Brain microvascular endothelial cell (primary cell): ENCODE results near the gene DTD2.

Source experiments
- DNase-seq: peaks from one replicate; pipeline ENCODE4 v3.0.0-alpha.2; 2020
- H3K27ac ChIP-seq: fragments of 250-450 bp; sonication (Bioruptor Pico); 2 replicates; pipeline ENCODE4 v1.5.1; 2020; ENCODE audit warnings: mild to moderate bottlenecking, moderate library complexity
- H3K27me3 ChIP-seq: fragments of 250-450 bp; sonication (Bioruptor Pico); replicated peaks from 2 replicates; pipeline ENCODE4 v1.5.1; 2020; ENCODE audit warnings: mild to moderate bottlenecking
- H3K36me3 ChIP-seq: fragments of 250-450 bp; sonication (Bioruptor Pico); replicated peaks from 2 replicates; pipeline ENCODE4 v1.5.1; 2020; ENCODE audit warnings: mild to moderate bottlenecking
- H3K4me3 ChIP-seq: 2 replicates; pipeline ENCODE4 v1.5.1; 2011; ENCODE audit warnings: low read depth, mild to moderate bottlenecking, control low read depth, low read length, moderate library complexity
- in situ Hi-C: cut with HindIII; loops from 2 replicates; pipeline ENCODE4 v1.10.0; 2017; ENCODE audit warnings: low sequenced_read_pairs, low pct_ligation_motif_present
- TF ChIP-seq, protein P1 (sequence below): IDR thresholded peaks from 2 replicates; pipeline ENCODE4 v1.5.1; 2011; ENCODE audit warnings: low read depth, mild to moderate bottlenecking, moderate library complexity, low read length, control low read depth, inconsistent platforms; ENCODE audit errors: missing control alignments

Gene DTD2

DNA sequence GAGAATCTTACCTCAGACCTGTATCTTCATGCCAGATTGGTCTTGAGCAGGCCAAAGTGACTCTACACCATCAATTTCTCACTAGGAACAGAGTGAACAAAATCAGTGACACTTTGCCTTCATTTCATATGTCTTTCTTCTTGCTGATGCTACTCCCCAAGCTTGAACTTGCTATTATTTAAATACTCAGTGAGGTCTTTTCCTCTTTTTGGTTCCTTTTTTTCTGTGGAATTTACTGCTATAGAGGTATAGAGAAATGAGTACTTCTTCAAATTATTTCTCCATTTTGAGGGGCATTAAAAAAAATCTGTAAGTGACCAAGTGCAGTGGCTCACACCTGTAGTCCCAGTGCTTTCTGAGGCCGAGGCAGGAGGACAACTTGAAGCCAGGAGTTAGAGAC is 30.6 kb upstream of the DTD2 start, which contains the start of gene GPR33:
Gene GPR33 (minus strand): TSS at position 154 of the 400 bp plus-strand sequence. CDS start 4,074 bp downstream, outside the sequence.
- DNase-seq, result no peak
- H3K27me3 ChIP-seq, result no peaks in the 10 kb centered on the region
- no peaks in the 10 kb centered on the region for H3K36me3 ChIP-seq
- in situ Hi-C loops, result no loop called here
- TF ChIP-seq, protein P1, sequence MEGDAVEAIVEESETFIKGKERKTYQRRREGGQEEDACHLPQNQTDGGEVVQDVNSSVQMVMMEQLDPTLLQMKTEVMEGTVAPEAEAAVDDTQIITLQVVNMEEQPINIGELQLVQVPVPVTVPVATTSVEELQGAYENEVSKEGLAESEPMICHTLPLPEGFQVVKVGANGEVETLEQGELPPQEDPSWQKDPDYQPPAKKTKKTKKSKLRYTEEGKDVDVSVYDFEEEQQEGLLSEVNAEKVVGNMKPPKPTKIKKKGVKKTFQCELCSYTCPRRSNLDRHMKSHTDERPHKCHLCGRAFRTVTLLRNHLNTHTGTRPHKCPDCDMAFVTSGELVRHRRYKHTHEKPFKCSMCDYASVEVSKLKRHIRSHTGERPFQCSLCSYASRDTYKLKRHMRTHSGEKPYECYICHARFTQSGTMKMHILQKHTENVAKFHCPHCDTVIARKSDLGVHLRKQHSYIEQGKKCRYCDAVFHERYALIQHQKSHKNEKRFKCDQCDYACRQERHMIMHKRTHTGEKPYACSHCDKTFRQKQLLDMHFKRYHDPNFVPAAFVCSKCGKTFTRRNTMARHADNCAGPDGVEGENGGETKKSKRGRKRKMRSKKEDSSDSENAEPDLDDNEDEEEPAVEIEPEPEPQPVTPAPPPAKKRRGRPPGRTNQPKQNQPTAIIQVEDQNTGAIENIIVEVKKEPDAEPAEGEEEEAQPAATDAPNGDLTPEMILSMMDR, result no peak
- H3K4me3 ChIP-seq, result no peak within 1 kb of the TSS
- no peak within 1 kb of the TSS for H3K27ac ChIP-seq

DNA sequence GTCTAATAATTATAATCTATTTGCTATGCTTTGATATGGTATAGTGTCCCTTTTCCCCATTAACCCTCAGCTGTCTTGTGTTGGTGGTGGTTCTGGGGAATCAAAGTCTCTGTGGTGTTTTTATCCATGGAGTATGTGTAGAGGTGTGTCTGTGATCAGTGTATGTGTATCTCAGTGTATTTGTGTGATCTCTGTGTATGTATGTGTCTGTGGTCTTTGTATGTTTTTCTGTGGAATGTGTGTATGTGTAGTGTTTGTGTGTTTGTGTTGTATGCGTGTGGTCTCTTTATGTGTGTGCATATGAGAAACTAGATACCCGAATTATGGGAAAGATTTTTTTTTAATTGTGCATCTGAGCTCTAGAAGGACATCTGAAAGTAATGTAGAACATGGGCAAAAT is 29.5 kb upstream of the DTD2 start:
- no peaks in the 10 kb centered on the region for H3K36me3 ChIP-seq
- no peaks in the 10 kb centered on the region for H3K27me3 ChIP-seq
- no peak for DNase-seq
- in situ Hi-C loops, result no loop called here
- no peak overlapping the region for H3K4me3 ChIP-seq
- no peak overlapping the region for H3K27ac ChIP-seq
- TF ChIP-seq, protein P1, result no peak

DNA sequence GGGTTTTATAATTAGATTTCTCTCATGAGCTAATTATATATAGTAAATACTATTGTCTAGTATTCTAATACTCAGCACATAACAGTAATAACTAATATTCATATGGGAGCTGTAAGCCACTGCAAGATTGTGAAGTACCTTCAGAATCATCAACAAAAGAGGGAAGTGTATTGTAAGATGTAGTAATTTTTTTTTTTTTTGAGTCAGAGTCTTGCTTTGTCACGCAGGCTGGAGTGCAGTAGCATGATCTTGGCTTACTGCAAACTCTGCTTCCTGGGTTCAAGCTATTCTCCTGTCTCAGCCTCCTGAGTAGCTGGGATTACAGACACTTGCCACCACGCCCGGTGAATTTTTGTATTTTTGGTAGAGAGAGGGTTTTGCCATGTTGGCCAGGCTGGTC is 27.4 kb upstream of the DTD2 start:
- Histone ChIP-seq H3K36me3 (no peaks in the 10 kb centered on the region), H3K27ac (no peak overlapping the region), H3K27me3 (no peaks in the 10 kb centered on the region), H3K4me3 (no peak overlapping the region)
- DNase-seq, result no peak
- TF ChIP-seq, protein P1, result no peak
- in situ Hi-C loops, result no loop called here

DNA sequence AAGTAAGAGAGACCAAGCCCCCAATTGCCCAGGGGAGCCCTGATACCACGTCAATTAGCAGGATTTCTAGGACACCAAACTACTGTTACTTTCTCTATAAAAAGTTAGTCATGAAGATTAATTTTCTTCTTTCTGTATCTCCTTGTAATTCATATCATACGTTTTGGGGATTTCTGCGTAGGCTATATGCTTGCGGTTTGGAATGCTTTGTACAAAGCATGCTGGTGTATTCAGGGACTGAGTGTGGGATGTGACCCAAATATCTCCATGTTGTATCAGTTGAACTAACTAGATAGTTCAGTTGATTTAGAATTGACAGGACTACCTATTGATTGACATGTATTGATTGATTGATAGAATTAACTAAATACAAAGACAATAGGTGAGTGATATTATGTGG is 22.9 kb upstream of the DTD2 start:
- in situ Hi-C loops, result no loop called here
- Histone ChIP-seq H3K4me3 (no peak overlapping the region), H3K27ac (no peak overlapping the region), H3K36me3 (no peaks in the 10 kb centered on the region), H3K27me3 (no peaks in the 10 kb centered on the region)
- DNase-seq, result no peak
- TF ChIP-seq, protein P1, result no peak

DNA sequence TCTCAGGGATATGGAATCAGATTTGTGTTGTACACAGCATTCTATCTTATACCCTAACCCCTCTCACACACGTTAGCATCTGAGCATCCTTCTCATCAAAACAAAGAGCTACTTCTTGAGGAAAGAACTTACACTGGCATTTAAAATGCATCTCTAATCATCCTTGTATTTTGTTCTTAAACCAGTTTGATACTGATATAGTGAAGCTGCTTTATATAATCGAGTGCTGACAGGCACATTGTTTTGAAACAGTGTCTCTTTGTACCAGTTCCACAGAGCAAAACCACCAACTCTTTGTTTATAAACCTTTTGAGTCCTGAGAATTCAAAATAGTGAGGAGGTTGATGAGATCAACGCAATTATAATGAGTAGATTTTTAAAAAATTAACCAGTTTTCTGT is 21.7 kb upstream of the DTD2 start:
- in situ Hi-C loops, result no loop called here
- Histone ChIP-seq H3K36me3 (no peaks in the 10 kb centered on the region), H3K27ac (no peak overlapping the region), H3K4me3 (no peak overlapping the region), H3K27me3 (no peaks in the 10 kb centered on the region)
- no peak for DNase-seq
- TF ChIP-seq, protein P1, result no peak

DNA sequence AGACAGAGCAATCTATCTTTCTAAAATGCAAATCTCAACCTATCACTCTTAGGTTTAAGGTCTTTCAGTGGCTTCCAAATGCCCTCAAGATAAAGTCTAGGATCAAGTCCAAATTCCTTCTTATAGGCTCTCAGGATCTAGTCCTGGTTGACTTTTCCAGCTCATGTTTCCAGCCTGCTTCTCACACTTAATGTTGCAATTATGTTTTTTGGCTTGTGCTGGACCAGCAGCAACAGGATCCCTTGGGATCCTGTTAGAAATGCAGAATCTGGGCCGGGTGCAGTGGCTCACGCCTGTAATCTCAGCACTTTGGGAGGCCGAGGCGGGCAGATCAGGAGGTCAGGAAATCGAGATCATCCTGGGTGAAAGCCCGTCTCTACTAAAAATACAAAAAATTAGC is 19.9 kb upstream of the DTD2 start:
- no peak overlapping the region for H3K27ac ChIP-seq
- no peak for DNase-seq
- H3K4me3 ChIP-seq, result no peak overlapping the region
- no peaks in the 10 kb centered on the region for H3K27me3 ChIP-seq
- TF ChIP-seq, protein P1, result no peak
- in situ Hi-C loops, result no loop called here
- no peaks in the 10 kb centered on the region for H3K36me3 ChIP-seq
